ENCODE measurements around the gene MTRFR. TPM values are rescaled to one million over a fixed set of nuclear protein-coding genes. Genes with fewer than 3 reads are reported as not detected.

Gene MTRFR
- total and polyA plus RNA-seq, 2 donors (not counting 1 experiment from before 2014, with no cell fraction given): 18.7 to 45.5 TPM

DNA sequence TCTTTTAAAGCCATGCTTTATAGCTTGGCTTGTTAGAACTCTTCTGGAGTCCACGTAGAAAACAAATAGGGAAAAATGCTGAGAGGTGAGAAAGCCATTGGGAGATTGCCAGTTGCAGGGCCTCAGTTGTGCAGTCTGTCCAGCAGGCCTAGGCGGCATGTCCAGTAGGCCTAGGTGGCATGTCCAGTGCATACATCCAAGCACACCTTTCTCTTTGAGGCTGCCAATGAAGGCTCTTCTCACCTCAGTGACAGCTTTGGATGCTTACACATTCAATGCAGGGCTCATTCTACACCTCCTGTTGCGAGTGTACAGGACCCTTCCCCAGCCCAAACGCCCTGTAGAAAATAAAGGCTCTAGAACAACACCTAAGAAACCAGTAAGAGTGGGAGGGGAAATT, 25.4 kb downstream of the MTRFR start:
- H3K9me3 ChIP-seq (ENCODE audit: control extremely low read depth in 1 of 3, control insufficient read depth in 2 of 3, insufficient read depth in 1 of 3, low read length in 2 of 3): no peaks in the 10 kb centered on the region
- intact Hi-C loops (cut with micrococcal nuclease): no loop called here
- peaks cover 16% of the 10 kb centered on the region for H4K20me1 ChIP-seq (ENCODE audit: control insufficient read depth, insufficient read depth, low read length, poor library complexity, severe bottlenecking)
- TF ChIP-seq, protein P1, sequence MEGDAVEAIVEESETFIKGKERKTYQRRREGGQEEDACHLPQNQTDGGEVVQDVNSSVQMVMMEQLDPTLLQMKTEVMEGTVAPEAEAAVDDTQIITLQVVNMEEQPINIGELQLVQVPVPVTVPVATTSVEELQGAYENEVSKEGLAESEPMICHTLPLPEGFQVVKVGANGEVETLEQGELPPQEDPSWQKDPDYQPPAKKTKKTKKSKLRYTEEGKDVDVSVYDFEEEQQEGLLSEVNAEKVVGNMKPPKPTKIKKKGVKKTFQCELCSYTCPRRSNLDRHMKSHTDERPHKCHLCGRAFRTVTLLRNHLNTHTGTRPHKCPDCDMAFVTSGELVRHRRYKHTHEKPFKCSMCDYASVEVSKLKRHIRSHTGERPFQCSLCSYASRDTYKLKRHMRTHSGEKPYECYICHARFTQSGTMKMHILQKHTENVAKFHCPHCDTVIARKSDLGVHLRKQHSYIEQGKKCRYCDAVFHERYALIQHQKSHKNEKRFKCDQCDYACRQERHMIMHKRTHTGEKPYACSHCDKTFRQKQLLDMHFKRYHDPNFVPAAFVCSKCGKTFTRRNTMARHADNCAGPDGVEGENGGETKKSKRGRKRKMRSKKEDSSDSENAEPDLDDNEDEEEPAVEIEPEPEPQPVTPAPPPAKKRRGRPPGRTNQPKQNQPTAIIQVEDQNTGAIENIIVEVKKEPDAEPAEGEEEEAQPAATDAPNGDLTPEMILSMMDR (IDR thresholded peaks at IDR 0.05): no peak
- no peak for TF ChIP-seq EZH2 (IDR thresholded peaks at IDR 0.05; ENCODE audit: borderline replicate concordance, insufficient read depth, low read depth, low read length, poor library complexity, severe bottlenecking)
- CTCF ChIA-PET: interaction anchor here (0.7 kb wide), 1 partner anchor 12 kb away, joined by 3 read pairs; no protein-coding TSS in a partner anchor
- H3K4me2 ChIP-seq (replicated peaks; ENCODE audit: low read depth, low read length, poor library complexity, severe bottlenecking): no peak overlapping the region
- DNase-seq (no peak), ATAC-seq (ENCODE audit: low read depth) (no peak)
- Mint-ChIP-seq H3K9me3 (ENCODE audit: insufficient read depth) (no peaks in the 10 kb centered on the region), H3K27ac (no peak overlapping the region), H3K27me3 (no peaks in the 10 kb centered on the region), H3K4me1 (no peaks in the 10 kb centered on the region), H3K4me3 (no peak overlapping the region)
- H3K79me2 ChIP-seq (ENCODE audit: control insufficient read depth, insufficient read depth, low read length): peaks cover 18% of the 10 kb centered on the region
- H3K4me1 ChIP-seq (ENCODE audit: control insufficient read depth in 2 of 2, insufficient read depth in 2 of 2, low read length in 2 of 2): no peaks in the 10 kb centered on the region
- H3K27ac ChIP-seq (ENCODE audit: low read length in 2 of 2): no peak overlapping the region
- peaks cover 0 to 38% of the 10 kb centered on the region in 2 experiments for H3K36me3 ChIP-seq (replicated peaks in 1 of 2; ENCODE audit: control extremely low read depth in 1 of 2, control insufficient read depth in 1 of 2, extremely low read depth in 1 of 2, insufficient read depth in 2 of 2, low read length in 1 of 2)
- H3K4me3 ChIP-seq (ENCODE audit: control extremely low read depth in 1 of 5, extremely low read depth in 1 of 5, insufficient read depth in 1 of 5, low read depth in 2 of 5, low read length in 4 of 5): no peak overlapping the region
- no peak overlapping the region for H2AFZ ChIP-seq (ENCODE audit: insufficient read depth, low read depth, low read length, poor library complexity, severe bottlenecking)
- H3K27me3 ChIP-seq (replicated peaks in 1 of 4; ENCODE audit: control extremely low read depth in 1 of 4, control insufficient read depth in 3 of 4, insufficient read depth in 4 of 4, low read length in 3 of 4): no peaks in the 10 kb centered on the region
- H3K9ac ChIP-seq (ENCODE audit: low read length): no peak overlapping the region
- 100% methylated on average over 2 of the region's 4 CpGs for WGBS (ENCODE audit: insufficient coverage)
- POLR2A ChIA-PET: interaction anchor here (0.6 kb wide), 1 partner anchor 48 kb away, joined by 5 read pairs; no protein-coding TSS in a partner anchor

DNA sequence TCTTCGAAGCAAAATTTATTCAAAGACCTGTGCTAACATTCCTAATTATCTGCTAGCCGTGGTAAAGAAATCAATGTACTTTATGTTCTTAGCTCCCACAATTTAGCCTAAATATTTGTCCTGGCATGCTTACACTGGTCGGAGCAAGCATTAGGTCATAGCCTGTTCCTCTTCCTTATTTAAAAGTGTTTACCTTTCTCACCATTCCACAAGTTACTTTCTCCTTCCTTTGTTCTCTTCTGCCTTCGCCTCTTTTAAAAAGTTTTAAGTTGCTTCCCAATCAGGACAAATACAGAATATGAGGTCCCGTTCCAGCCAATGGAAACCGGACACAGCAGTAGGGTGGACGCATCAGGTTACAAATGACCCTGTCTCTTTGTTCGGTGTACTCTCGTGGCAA, 26.8 kb downstream of the MTRFR start:
- Histone ChIP-seq H3K27me3 (replicated peaks in 1 of 4; ENCODE audit: control extremely low read depth in 1 of 4, control insufficient read depth in 3 of 4, insufficient read depth in 4 of 4, low read length in 3 of 4) (no peaks in the 10 kb centered on the region), H3K4me1 (ENCODE audit: control insufficient read depth in 2 of 2, insufficient read depth in 2 of 2, low read length in 2 of 2) (no peaks in the 10 kb centered on the region), H3K27ac (ENCODE audit: low read length in 2 of 2) (no peak overlapping the region), H3K79me2 (ENCODE audit: control insufficient read depth, insufficient read depth, low read length) (peaks cover 4% of the 10 kb centered on the region), H4K20me1 (ENCODE audit: control insufficient read depth, insufficient read depth, low read length, poor library complexity, severe bottlenecking) (peaks cover 3% of the 10 kb centered on the region), H3K4me2 (replicated peaks; ENCODE audit: low read depth, low read length, poor library complexity, severe bottlenecking) (no peak overlapping the region), H2AFZ (ENCODE audit: insufficient read depth, low read depth, low read length, poor library complexity, severe bottlenecking) (no peak overlapping the region), H3K36me3 (replicated peaks in 1 of 2; ENCODE audit: control extremely low read depth in 1 of 2, control insufficient read depth in 1 of 2, extremely low read depth in 1 of 2, insufficient read depth in 2 of 2, low read length in 1 of 2) (peaks cover 0 to 24% of the 10 kb centered on the region in 2 experiments), H3K9ac (ENCODE audit: low read length) (no peak overlapping the region), H3K4me3 (ENCODE audit: control extremely low read depth in 1 of 5, extremely low read depth in 1 of 5, insufficient read depth in 1 of 5, low read depth in 2 of 5, low read length in 4 of 5) (no peak overlapping the region), H3K9me3 (ENCODE audit: control extremely low read depth in 1 of 3, control insufficient read depth in 2 of 3, insufficient read depth in 1 of 3, low read length in 2 of 3) (no peaks in the 10 kb centered on the region)
- ChIA-PET POLR2A (no interaction called here), CTCF (no interaction called here)
- no peak overlapping the region for H3K4me3 Mint-ChIP-seq
- DNase-seq (no peak), ATAC-seq (ENCODE audit: low read depth) (no peak)
- H3K9me3 Mint-ChIP-seq (ENCODE audit: insufficient read depth): no peaks in the 10 kb centered on the region
- no peaks in the 10 kb centered on the region for H3K4me1 Mint-ChIP-seq
- H3K27ac Mint-ChIP-seq: no peak overlapping the region
- no peaks in the 10 kb centered on the region for H3K27me3 Mint-ChIP-seq
- 80% methylated on average over 7 of the region's 9 CpGs for WGBS (ENCODE audit: insufficient coverage)
- intact Hi-C loops (cut with micrococcal nuclease): no loop called here
- no peak for TF ChIP-seq EZH2 (IDR thresholded peaks at IDR 0.05; ENCODE audit: borderline replicate concordance, insufficient read depth, low read depth, low read length, poor library complexity, severe bottlenecking)
- TF ChIP-seq, protein P1 (IDR thresholded peaks at IDR 0.05): no peak

Measured in B cell (primary cell).